H1 (cell line): ENCODE measurements around the gene GRB7. TPM values are rescaled to one million over a fixed set of nuclear protein-coding genes. Genes with fewer than 3 reads are reported as not detected.

ENCODE experiments used
- CTCF ChIA-PET: fragments of 300-600 bp; sonication (Branson Sonifier 250); formaldehyde crosslinking; loops from one replicate; lab custom pipeline; 2021; ENCODE audit not compliant: partially characterized antibody; lab: Charles Lee
- POLR2A ChIA-PET: fragments of 300-600 bp; sonication (Branson Sonifier 250); formaldehyde crosslinking; loops from one replicate; lab custom pipeline; 2021; ENCODE audit warnings: inconsistent platforms; ENCODE audit not compliant: partially characterized antibody; lab: Charles Lee
- DNase-seq, 2 experiments: peaks; one replicate each; pipeline versions ENCODE4 v3.0.0 to v3.0.0-alpha.2; 2010 to 2022; ENCODE audit warnings: low spot score in 2 of 2, low read depth in 1 of 2, mixed read lengths in 1 of 2
- FAIRE-seq: peaks from 2 replicates; lab custom pipeline; 2011; peaks lifted over from hg19 to GRCh38; lab: Jason Lieb, UNC
- H2AFZ ChIP-seq: 2 replicates; pipeline ENCODE4 v1.8.1; 2012; ENCODE audit warnings: low read length, inconsistent platforms
- H2AK5ac ChIP-seq: 2 replicates; pipeline ENCODE4 v1.6.1; 2013; ENCODE audit warnings: low read depth, low read length
- H2BK120ac ChIP-seq: replicated peaks from 2 replicates; pipeline ENCODE3; 2013; ENCODE audit warnings: low read depth, low read length, inconsistent platforms
- H2BK12ac ChIP-seq: 2 replicates; pipeline ENCODE4 v1.6.1; 2013; ENCODE audit warnings: low read depth, low read length
- H2BK15ac ChIP-seq: 2 replicates; pipeline ENCODE4 v1.6.1; 2013; ENCODE audit warnings: low read length
- H2BK20ac ChIP-seq: 2 replicates; pipeline ENCODE4 v1.6.1; 2013; ENCODE audit warnings: low read length
- H2BK5ac ChIP-seq: 2 replicates; pipeline ENCODE4 v1.6.1; 2013; ENCODE audit warnings: low read depth, low read length
- H3K14ac ChIP-seq: 2 replicates; pipeline ENCODE4 v1.6.1; 2013; ENCODE audit warnings: inconsistent platforms; ENCODE audit not compliant: insufficient read length
- H3K18ac ChIP-seq: 2 replicates; pipeline ENCODE4 v1.6.1; 2013; ENCODE audit warnings: low read length; ENCODE audit errors: extremely low read depth
- H3K23ac ChIP-seq: 2 replicates; pipeline ENCODE4 v1.6.1; 2013; ENCODE audit warnings: inconsistent platforms; ENCODE audit not compliant: insufficient read length
- H3K23me2 ChIP-seq: 2 replicates; pipeline ENCODE4 v1.6.1; 2013; ENCODE audit warnings: low read depth, low read length
- H3K27ac ChIP-seq: 2 replicates; pipeline ENCODE4 v1.6.1; 2011; ENCODE audit warnings: low read depth, low read length, inconsistent platforms
- H3K27me3 ChIP-seq, 4 experiments: replicated peaks in 1 of 4; 1 replicate in 1 of 4; 2 replicates in 3 of 4; pipeline versions ENCODE4 v1.6.1 to v1.8.1; 2011 to 2013; ENCODE audit warnings: low read length in 3 of 4, mild to moderate bottlenecking in 3 of 4, inconsistent platforms in 2 of 4, mixed read lengths in 2 of 4, moderate library complexity in 1 of 4; ENCODE audit not compliant: control insufficient read depth in 3 of 4, insufficient read depth in 3 of 4; ENCODE audit errors: extremely low read depth in 1 of 4
- H3K36me3 ChIP-seq, 4 experiments: 2 replicates each; pipeline versions ENCODE4 v1.6.1 to v1.8.1; 2011 to 2013; ENCODE audit warnings: mild to moderate bottlenecking in 4 of 4, low read length in 3 of 4, moderate library complexity in 2 of 4, control low read depth in 1 of 4, inconsistent platforms in 1 of 4; ENCODE audit not compliant: insufficient read depth in 4 of 4, control insufficient read depth in 2 of 4
- H3K4ac ChIP-seq: replicated peaks from 2 replicates; pipeline ENCODE3; 2013; ENCODE audit warnings: low read length, low read depth, mixed read lengths, inconsistent platforms; ENCODE audit not compliant: insufficient read length
- H3K4me1 ChIP-seq, 4 experiments: replicated peaks in 1 of 4; 1 replicate in 1 of 4; 2 replicates in 3 of 4; pipeline versions ENCODE4 v1.6.1 to v1.8.1; 2011 to 2013; ENCODE audit warnings: low read length in 3 of 4, inconsistent platforms in 2 of 4, mixed read lengths in 1 of 4; ENCODE audit not compliant: insufficient read depth in 4 of 4, control insufficient read depth in 3 of 4
- H3K4me2 ChIP-seq, 2 experiments: 2 replicates each; pipeline versions ENCODE4 v1.6.1 to v1.8.1; 2011 to 2013; ENCODE audit warnings: low read depth in 2 of 2, low read length in 2 of 2, control low read depth in 1 of 2, inconsistent platforms in 1 of 2, mild to moderate bottlenecking in 1 of 2; ENCODE audit not compliant: insufficient read depth in 1 of 2
- H3K4me3 ChIP-seq, 4 experiments: fragments of 200-600, 300-600 bp in 1 of 4; sonication (generic), shearing (Covaris generic), sonication (Bioruptor Twin) in 1 of 4; 2 replicates each; pipeline versions ENCODE4 v1.5.1 to v1.8.1; 2011 to 2016; ENCODE audit warnings: low read length in 4 of 4, low read depth in 3 of 4, control low read depth in 2 of 4, inconsistent platforms in 2 of 4, mild to moderate bottlenecking in 2 of 4, mixed read lengths in 1 of 4, moderate library complexity in 1 of 4; ENCODE audit not compliant: insufficient read depth in 2 of 4; ENCODE audit errors: extremely low read depth in 1 of 4
- H3K56ac ChIP-seq: replicated peaks from 2 replicates; pipeline ENCODE3; 2013; ENCODE audit warnings: low read depth, mild to moderate bottlenecking, mixed read lengths, low read length, inconsistent platforms; ENCODE audit not compliant: insufficient read length
- H3K79me1 ChIP-seq: 2 replicates; pipeline ENCODE4 v1.6.1; 2013; ENCODE audit warnings: low read depth, low read length, control low read depth
- H3K79me2 ChIP-seq, 2 experiments: 2 replicates each; pipeline versions ENCODE4 v1.6.1 to v1.8.1; 2012 to 2013; ENCODE audit warnings: low read length in 2 of 2, mild to moderate bottlenecking in 2 of 2, inconsistent platforms in 1 of 2; ENCODE audit not compliant: insufficient read depth in 2 of 2, control insufficient read depth in 1 of 2
- H3K9ac ChIP-seq, 4 experiments: replicated peaks in 1 of 4; 1 replicate in 1 of 4; 2 replicates in 3 of 4; pipeline versions ENCODE4 v1.6.1 to v1.8.1; 2011 to 2013; ENCODE audit warnings: low read depth in 3 of 4, low read length in 3 of 4, control low read depth in 2 of 4, mild to moderate bottlenecking in 2 of 4, moderate library complexity in 2 of 4, inconsistent platforms in 1 of 4; ENCODE audit errors: extremely low read depth in 1 of 4
- H3K9me3 ChIP-seq, 2 experiments: 2 replicates each; pipeline versions ENCODE4 v1.6.1 to v1.8.1; 2012 to 2013; ENCODE audit warnings: mild to moderate bottlenecking in 2 of 2, moderate library complexity in 2 of 2, control low read depth in 1 of 2, inconsistent platforms in 1 of 2, low read depth in 1 of 2, low read length in 1 of 2, mixed read lengths in 1 of 2; ENCODE audit not compliant: insufficient read depth in 2 of 2
- H4K20me1 ChIP-seq, 2 experiments: replicated peaks in 1 of 2; 2 replicates each; pipeline versions ENCODE3 to v1.8.1; 2011 to 2013; ENCODE audit warnings: inconsistent platforms in 2 of 2, low read length in 2 of 2, mild to moderate bottlenecking in 1 of 2; ENCODE audit not compliant: insufficient read depth in 2 of 2, control insufficient read depth in 1 of 2
- H4K5ac ChIP-seq: 2 replicates; pipeline ENCODE4 v1.6.1; 2013; ENCODE audit warnings: low read length, low read depth, mixed read lengths, inconsistent platforms; ENCODE audit not compliant: insufficient read length
- H4K8ac ChIP-seq: 2 replicates; pipeline ENCODE4 v1.8.0; 2013; ENCODE audit warnings: mild to moderate bottlenecking, moderate library complexity, low read length, inconsistent platforms; ENCODE audit not compliant: insufficient read depth; ENCODE audit errors: extremely low read depth
- H4K91ac ChIP-seq: replicated peaks from 2 replicates; pipeline ENCODE3; 2013; ENCODE audit warnings: low read length, mixed read lengths, inconsistent platforms; ENCODE audit not compliant: insufficient read length
- HDAC2 ChIP-seq, 2 experiments: fragments of 300-600 bp in 1 of 2; sonication (generic) in 1 of 2; IDR thresholded peaks; 2 replicates each; pipeline ENCODE4 v1.6.1; 2011 to 2012; ENCODE audit warnings: low read depth in 2 of 2, low read length in 2 of 2, mild to moderate bottlenecking in 2 of 2, moderate library complexity in 2 of 2, borderline replicate concordance in 1 of 2, inconsistent platforms in 1 of 2
- NRF1 ChIP-seq: IDR thresholded peaks from 2 replicates; pipeline ENCODE4 v1.6.1; 2011; ENCODE audit warnings: mild to moderate bottlenecking, low read depth, low read length, improper control_type of control experiment
- PHF8 ChIP-seq: fragments of 200-600 bp; sonication (generic); conservative IDR thresholded peaks from 2 replicates; pipeline ENCODE4 v1.7.1; 2012; ENCODE audit warnings: low read depth, mild to moderate bottlenecking, inconsistent platforms, low read length, moderate library complexity
- WGBS, 2 experiments: shearing (Covaris generic) in 1 of 2; methylation state at CpG; one replicate each; pipeline versions ENCODE4 v1.1.6 to v1.1.7; 2013 to 2015; ENCODE audit warnings: low lambda C conversion rate in 2 of 2, mixed read lengths in 2 of 2, inconsistent platforms in 1 of 2, low coverage in 1 of 2, missing lambda C conversion rate in 1 of 2; ENCODE audit not compliant: insufficient replicate concordance in 2 of 2, insufficient coverage in 1 of 2, insufficient read length in 1 of 2; ENCODE audit errors: extremely low coverage in 1 of 2, missing lambda C conversion rate in 1 of 2; 5-methylcytosine and 5-hydroxymethylcytosine counted together
- polyA plus RNA-seq, 7 experiments: library from polyadenylated mRNA; depleted of rRNA in 3 of 7; stranded (reverse) in 5 of 7; unstranded in 2 of 7; fragments of >200 nt in 5 of 7; fragments of 200-250 nt in 2 of 7; gene quantifications; 1 replicate in 5 of 7; 2 replicates in 1 of 7; 4 replicates in 1 of 7; pipeline versions ENCODE4 v1.2.1 to v1.2.3, GENCODE V29; 2011 to 2013; ENCODE audit warnings: missing spikeins in 2 of 7, mixed read lengths in 2 of 7
- total RNA-seq: library from RNA; stranded (reverse); fragmentation: NEBNext Ultra II Directional; extraction: Animal tissue kit (Norgen Biotek cat#: 25700); gene quantifications from 2 replicates; pipeline ENCODE4 v1.2.1, GENCODE V29; 2021

The GRB7 gene
- total and polyA plus RNA-seq, 2 of the 8 experiments (the other 6 are each of a cell fraction or from before 2014, with no cell fraction given): 32.2 to 41.5 TPM

- H3K23ac ChIP-seq: no peak overlapping the region
- no peaks in the 10 kb centered on the region for H3K4me1 ChIP-seq
- H3K79me2 ChIP-seq: no peaks in the 10 kb centered on the region
- H3K27me3 ChIP-seq: no peaks in the 10 kb centered on the region
- no peaks in the 10 kb centered on the region for H3K9me3 ChIP-seq
- H2BK15ac ChIP-seq: no peak overlapping the region
- H2BK120ac ChIP-seq: no peak overlapping the region
- H2BK5ac ChIP-seq: no peak overlapping the region
- no peak overlapping the region for H4K8ac ChIP-seq
- H3K18ac ChIP-seq: no peak overlapping the region
- TF ChIP-seq HDAC2 (IDR thresholded peaks at IDR 0.05; ENCODE audit: borderline replicate concordance in 1 of 2, low read depth in 2 of 2, low read length in 2 of 2) (no peak), NRF1 (no peak), PHF8 (no peak)
- 81% methylated on average over 6 of the region's 6 CpGs; no CpG with 5 or more reads in 1 of the 2 experiments for WGBS, 2 experiments
- H3K14ac ChIP-seq: no peak overlapping the region
- no peak overlapping the region for H2BK20ac ChIP-seq
- DNase-seq (no peak), FAIRE-seq (no peak)
- no peak overlapping the region for H3K4ac ChIP-seq
- no peak overlapping the region for H4K5ac ChIP-seq
- no peaks in the 10 kb centered on the region for H4K20me1 ChIP-seq
- H3K9ac ChIP-seq: no peak overlapping the region
- ChIA-PET CTCF (interaction anchor here (0.6 to 2.2 kb wide), 6 partner anchors 14 to 328 kb away, joined by 3 to 9 read pairs (median 4); no protein-coding TSS in a partner anchor), POLR2A (interaction anchor here (0.6 to 1.3 kb wide), 3 partner anchors 11 to 681 kb away, joined by 3 to 5 read pairs (median 3); no protein-coding TSS in a partner anchor)
- H3K27ac ChIP-seq: no peak overlapping the region
- H4K91ac ChIP-seq: no peak overlapping the region
- H3K4me2 ChIP-seq: no peak overlapping the region
- H2AFZ ChIP-seq: no peak overlapping the region
- no peaks in the 10 kb centered on the region for H3K36me3 ChIP-seq
- H3K4me3 ChIP-seq: no peak overlapping the region
- no peak overlapping the region for H2BK12ac ChIP-seq
- no peaks in the 10 kb centered on the region; the same call in 1 of the 2 replicates for H3K23me2 ChIP-seq
- H3K79me1 ChIP-seq: no peaks in the 10 kb centered on the region
- H3K56ac ChIP-seq: no peak overlapping the region
- H2AK5ac ChIP-seq: no peak overlapping the region
Measured at GRCh38 chr17:39781031-39781860, 43.5 kb downstream of the GRB7 start.
